ENCODE results near the gene PXYLP1. TPM values are rescaled to one million over a fixed set of nuclear protein-coding genes. Genes with fewer than 3 reads are reported as not detected.

Gene PXYLP1
- total RNA-seq, 1 donor from 2014 or later: 30.9 TPM

GRCh38 chr3:141276398-141276797, 44.8 kb downstream of the PXYLP1 start:
- Mint-ChIP-seq H3K36me3 (ENCODE audit: low read depth) (peaks cover 3% of the 10 kb centered on the region), H3K4me1 (peaks cover 11% of the 10 kb centered on the region), H3K27me3 (ENCODE audit: low read depth) (no peaks in the 10 kb centered on the region), H3K4me3 (no peak overlapping the region), H3K27ac (ENCODE audit: unreplicated experiment) (no peak overlapping the region), H3K9me3 (no peaks in the 10 kb centered on the region)
- DNase-seq (ENCODE audit: low read depth, low spot score): no peak
- TF ChIP-seq, protein P1, sequence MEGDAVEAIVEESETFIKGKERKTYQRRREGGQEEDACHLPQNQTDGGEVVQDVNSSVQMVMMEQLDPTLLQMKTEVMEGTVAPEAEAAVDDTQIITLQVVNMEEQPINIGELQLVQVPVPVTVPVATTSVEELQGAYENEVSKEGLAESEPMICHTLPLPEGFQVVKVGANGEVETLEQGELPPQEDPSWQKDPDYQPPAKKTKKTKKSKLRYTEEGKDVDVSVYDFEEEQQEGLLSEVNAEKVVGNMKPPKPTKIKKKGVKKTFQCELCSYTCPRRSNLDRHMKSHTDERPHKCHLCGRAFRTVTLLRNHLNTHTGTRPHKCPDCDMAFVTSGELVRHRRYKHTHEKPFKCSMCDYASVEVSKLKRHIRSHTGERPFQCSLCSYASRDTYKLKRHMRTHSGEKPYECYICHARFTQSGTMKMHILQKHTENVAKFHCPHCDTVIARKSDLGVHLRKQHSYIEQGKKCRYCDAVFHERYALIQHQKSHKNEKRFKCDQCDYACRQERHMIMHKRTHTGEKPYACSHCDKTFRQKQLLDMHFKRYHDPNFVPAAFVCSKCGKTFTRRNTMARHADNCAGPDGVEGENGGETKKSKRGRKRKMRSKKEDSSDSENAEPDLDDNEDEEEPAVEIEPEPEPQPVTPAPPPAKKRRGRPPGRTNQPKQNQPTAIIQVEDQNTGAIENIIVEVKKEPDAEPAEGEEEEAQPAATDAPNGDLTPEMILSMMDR (conservative IDR thresholded peaks at IDR 0.05): no peak

- H3K36me3 Mint-ChIP-seq (ENCODE audit: low read depth): peaks cover 11% of the 10 kb centered on the region
- no peak overlapping the region for H3K4me3 Mint-ChIP-seq
- TF ChIP-seq, protein P1 (conservative IDR thresholded peaks at IDR 0.05): no peak
- H3K27me3 Mint-ChIP-seq (ENCODE audit: low read depth): no peaks in the 10 kb centered on the region
- H3K9me3 Mint-ChIP-seq: no peaks in the 10 kb centered on the region
- no peak for DNase-seq (ENCODE audit: low read depth, low spot score)
- no peak overlapping the region for H3K27ac Mint-ChIP-seq (ENCODE audit: unreplicated experiment)
- H3K4me1 Mint-ChIP-seq: peaks cover 16% of the 10 kb centered on the region
Measured at GRCh38 chr3:141277451-141277850, 45.8 kb downstream of the PXYLP1 start.

DNA sequence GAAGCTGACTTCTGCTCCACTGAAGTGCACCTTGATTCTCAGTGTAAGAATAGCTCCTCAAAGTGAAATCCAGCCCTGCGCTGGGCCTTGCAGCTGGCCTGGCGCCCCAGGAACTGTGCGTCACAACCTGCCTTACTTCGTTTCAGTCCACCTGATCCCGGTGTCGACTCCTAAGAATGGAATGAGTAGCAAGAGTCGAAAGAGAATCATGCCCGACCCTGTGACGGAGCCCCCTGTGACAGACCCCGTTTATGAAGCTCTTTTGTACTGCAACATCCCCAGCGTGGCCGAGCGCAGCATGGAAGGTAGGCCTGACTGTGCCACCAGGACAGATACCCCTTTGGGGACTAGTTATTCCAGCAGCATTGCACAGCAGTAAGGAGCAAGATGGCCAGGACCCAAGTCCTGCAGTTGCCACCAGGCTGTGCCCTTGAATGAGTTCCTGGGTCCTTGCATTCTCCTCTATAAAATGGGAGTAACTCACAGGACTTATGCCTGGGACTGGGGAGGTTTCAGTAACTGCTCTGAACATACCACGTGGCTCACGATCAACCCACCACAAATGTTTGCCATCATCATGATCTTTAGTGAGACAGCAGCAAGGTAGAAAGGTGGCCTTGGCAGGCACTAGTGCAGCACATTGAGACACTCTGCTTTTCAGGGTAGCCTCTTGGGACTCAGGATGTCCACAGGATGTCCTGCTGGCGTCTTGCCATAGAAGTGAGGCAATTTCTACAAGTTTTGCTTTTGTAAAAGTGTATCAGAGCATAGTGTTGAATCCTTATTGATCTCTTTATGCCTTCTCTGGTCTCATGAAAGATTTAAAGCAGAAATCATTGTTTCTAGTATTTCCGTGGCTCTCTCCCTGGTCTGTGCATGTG, 46.8 kb downstream of the PXYLP1 start:
- TF ChIP-seq, protein P1 (conservative IDR thresholded peaks at IDR 0.05): no peak
- Mint-ChIP-seq H3K4me1 (peaks cover 16% of the 10 kb centered on the region), H3K9me3 (no peaks in the 10 kb centered on the region), H3K36me3 (ENCODE audit: low read depth) (peaks cover 14% of the 10 kb centered on the region), H3K27ac (ENCODE audit: unreplicated experiment) (no peak overlapping the region), H3K27me3 (ENCODE audit: low read depth) (no peaks in the 10 kb centered on the region), H3K4me3 (no peak overlapping the region)
- DNase-seq (ENCODE audit: low read depth, low spot score): no peak

DNA sequence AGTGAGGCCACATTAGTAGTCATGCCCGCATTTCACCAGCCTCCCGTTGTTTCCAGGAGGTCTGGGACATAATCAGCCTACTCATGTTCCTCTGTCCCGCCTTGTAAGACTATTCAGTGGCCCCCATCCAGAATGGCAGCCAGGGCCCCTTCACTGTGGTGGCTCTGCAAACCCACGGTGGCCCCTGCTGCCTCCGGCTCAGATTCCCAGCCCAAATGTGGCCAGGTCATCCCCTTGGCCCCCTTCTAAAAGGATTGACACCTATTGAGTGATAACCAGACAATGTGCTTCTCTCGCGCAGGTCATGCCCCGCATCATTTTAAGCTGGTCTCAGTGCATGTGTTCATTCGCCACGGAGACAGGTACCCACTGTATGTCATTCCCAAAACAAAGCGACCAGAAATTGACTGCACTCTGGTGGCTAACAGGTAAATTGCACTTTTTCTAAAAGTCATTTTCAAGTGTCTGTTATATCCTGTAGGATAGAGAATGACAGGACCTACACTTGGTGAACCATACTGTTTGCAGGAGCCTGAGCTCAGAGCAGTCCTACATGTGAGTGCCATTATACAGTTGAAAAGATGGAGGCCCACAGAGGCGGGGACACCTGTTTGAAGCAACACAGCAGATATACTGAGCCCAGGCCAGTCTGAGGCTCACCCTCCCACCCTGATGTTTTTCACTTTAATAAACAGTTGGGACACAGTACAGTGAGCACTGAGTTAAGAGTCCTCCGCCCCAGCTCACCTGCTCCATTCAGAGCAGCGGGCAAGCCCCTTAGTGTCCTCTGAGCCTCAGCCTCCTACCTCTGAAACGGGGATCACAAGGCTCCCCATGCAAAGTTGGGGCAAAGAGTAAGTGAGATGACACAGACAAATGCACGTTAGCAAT, 47.7 kb downstream of the PXYLP1 start:
- peaks cover 14% of the 10 kb centered on the region for H3K36me3 Mint-ChIP-seq (ENCODE audit: low read depth)
- TF ChIP-seq, protein P1 (conservative IDR thresholded peaks at IDR 0.05): peak; percentile 67
- H3K27ac Mint-ChIP-seq (ENCODE audit: unreplicated experiment): no peak overlapping the region
- no peak overlapping the region for H3K4me3 Mint-ChIP-seq
- no peak for DNase-seq (ENCODE audit: low read depth, low spot score)
- peaks cover 11% of the 10 kb centered on the region for H3K4me1 Mint-ChIP-seq
- no peaks in the 10 kb centered on the region for H3K27me3 Mint-ChIP-seq (ENCODE audit: low read depth)
- H3K9me3 Mint-ChIP-seq: no peaks in the 10 kb centered on the region

GRCh38 chr3:141280086-141280485, 48.5 kb downstream of the PXYLP1 start:
- no peaks in the 10 kb centered on the region for H3K9me3 Mint-ChIP-seq
- H3K27me3 Mint-ChIP-seq (ENCODE audit: low read depth): no peaks in the 10 kb centered on the region
- peaks cover 11% of the 10 kb centered on the region for H3K4me1 Mint-ChIP-seq
- no peak overlapping the region for H3K27ac Mint-ChIP-seq (ENCODE audit: unreplicated experiment)
- no peak for DNase-seq (ENCODE audit: low read depth, low spot score)
- TF ChIP-seq, protein P1 (conservative IDR thresholded peaks at IDR 0.05): no peak
- H3K4me3 Mint-ChIP-seq: no peak overlapping the region
- H3K36me3 Mint-ChIP-seq (ENCODE audit: low read depth): peaks cover 14% of the 10 kb centered on the region

Data from neural crest cell (in vitro differentiated cells).